Gastrocnemius medialis (tissue), 4 donors: ENCODE data around the gene DPYD. TPM values are rescaled to one million over a fixed set of nuclear protein-coding genes. Genes with fewer than 3 reads are reported as not detected.

Source experiments
- ATAC-seq, 2 donors: fragments of 150-250 bp; one replicate each; pipeline ENCODE4 v1.9.1; 2016
- DNase-seq, 2 donors: peaks; one replicate each; pipeline ENCODE4 v3.0.0-alpha.2; 2019
- H3K27ac ChIP-seq, 4 donors: fragments of 200-600 bp; sonication (generic); 1 replicate in 1 of 4; 2 replicates in 3 of 4; pipeline ENCODE4 v1.5.1; 2016 to 2018; ENCODE audit warnings: mild to moderate bottlenecking in 2 of 4, moderate library complexity in 1 of 4
- H3K27me3 ChIP-seq, 3 donors: fragments of 200-600 bp; sonication (generic) in 2 of 3; 1 replicate in 1 of 3; 2 replicates in 2 of 3; pipeline versions ENCODE4 v1.5.1 to v1.6.0; 2016 to 2019; ENCODE audit warnings: mild to moderate bottlenecking in 1 of 3, moderate library complexity in 1 of 3
- H3K36me3 ChIP-seq, 2 donors: fragments of 200-600 bp; sonication (generic) in 1 of 2; one replicate each; pipeline ENCODE4 v1.5.1; 2017 to 2018
- H3K4me1 ChIP-seq, 2 donors: fragments of 200-600 bp; sonication (generic) in 1 of 2; one replicate each; pipeline ENCODE4 v1.5.1; 2016 to 2017; ENCODE audit warnings: mild to moderate bottlenecking in 2 of 2
- H3K4me3 ChIP-seq, 4 donors: fragments of 200-600 bp; sonication (generic) in 3 of 4; 1 replicate in 1 of 4; 2 replicates in 3 of 4; pipeline ENCODE4 v1.5.1; 2016 to 2019; ENCODE audit warnings: mild to moderate bottlenecking in 2 of 4
- H3K9me3 ChIP-seq, 3 donors: fragments of 200-600 bp; sonication (generic) in 2 of 3; 1 replicate in 1 of 3; 2 replicates in 2 of 3; pipeline ENCODE4 v1.5.1; 2016 to 2019
- CTCF ChIP-seq, 5 experiments: fragments of 450-650 bp in 3 of 5; fragments of 200-600 bp in 2 of 5; sonication (generic) in 2 of 5; IDR thresholded peaks in 4 of 5; conservative IDR thresholded peaks in 1 of 5; 1 replicate in 4 of 5; 2 replicates in 1 of 5; pipeline ENCODE4 v1.5.1; 2016 to 2019; ENCODE audit warnings: antibody characterized with exemption in 5 of 5, mild to moderate bottlenecking in 3 of 5, moderate library complexity in 3 of 5
- POLR2A ChIP-seq, 2 donors: fragments of 450-650 bp; IDR thresholded peaks; one replicate each; pipeline ENCODE4 v1.6.1; 2017; ENCODE audit warnings: antibody characterized with exemption in 2 of 2, mild to moderate bottlenecking in 2 of 2, moderate library complexity in 2 of 2
- in situ Hi-C, 4 donors: fragments of 200-750 bp; cut with MboI; loops; one replicate each; pipeline versions ENCODE4 v1.15.0 to v1.8.0; 2017; ENCODE audit warnings: low sequenced_read_pairs in 4 of 4
- intact Hi-C: fragments of 100-400 bp; cut with DNase I; formaldehyde crosslinking; loops from one replicate; pipeline ENCODE4 v1.15.1; 2023; ENCODE audit warnings: low total_unique reads
- total RNA-seq, 4 donors: library from RNA; depleted of rRNA; stranded (reverse); fragments of >200 nt; gene quantifications; one replicate each; pipeline versions ENCODE4 v1.1.0 to v1.2.3, GENCODE V29; 2016

DPYD gene
- total RNA-seq, 4 donors from 2014 or later: 4.6 to 13.9 (median 9.1) TPM

DNA sequence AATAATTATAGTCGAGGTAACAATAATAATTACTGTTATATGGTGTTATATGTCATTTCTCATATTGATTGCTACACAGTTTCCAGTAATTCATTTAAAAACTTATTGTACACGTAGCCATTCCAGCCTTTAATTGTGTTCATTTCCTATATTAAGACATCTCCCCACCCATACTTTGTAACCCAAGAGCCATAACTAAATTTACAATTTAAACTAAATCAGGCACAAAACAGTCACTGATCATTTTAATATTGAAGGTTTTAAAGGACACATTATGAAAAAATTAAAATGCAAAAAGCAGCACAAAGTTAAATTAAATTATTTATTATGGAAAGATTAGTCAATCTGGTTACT, 487.0 kb downstream of the DPYD start:
- DNase-seq (no peak), ATAC-seq (no peak)
- no peaks in the 10 kb centered on the region for H3K4me1 ChIP-seq
- intact Hi-C loops (no loop called here), in situ Hi-C loops (no loop called here)
- no peak overlapping the region for H3K4me3 ChIP-seq
- no peak overlapping the region for H3K27ac ChIP-seq
- no peaks in the 10 kb centered on the region for H3K36me3 ChIP-seq
- TF ChIP-seq POLR2A (IDR thresholded peaks at IDR 0.05) (no peak), CTCF (IDR thresholded peaks at IDR 0.05 in 4 of 5, conservative IDR thresholded peaks at IDR 0.05 in 1 of 5) (no peak)
- no peaks in the 10 kb centered on the region for H3K9me3 ChIP-seq
- no peaks in the 10 kb centered on the region for H3K27me3 ChIP-seq

GRCh38 chr1:97433094-97433823, 487.6 kb downstream of the DPYD start:
- H3K27ac ChIP-seq: no peak overlapping the region
- in situ Hi-C loops (no loop called here), intact Hi-C loops (no loop called here)
- no peaks in the 10 kb centered on the region for H3K9me3 ChIP-seq
- H3K4me1 ChIP-seq: no peaks in the 10 kb centered on the region
- no peak overlapping the region for H3K4me3 ChIP-seq
- H3K27me3 ChIP-seq: no peaks in the 10 kb centered on the region
- no peak for ATAC-seq
- no peaks in the 10 kb centered on the region for H3K36me3 ChIP-seq
- no peak for DNase-seq
- TF ChIP-seq CTCF (IDR thresholded peaks at IDR 0.05 in 4 of 5, conservative IDR thresholded peaks at IDR 0.05 in 1 of 5): no peak

- Histone ChIP-seq H3K36me3 (no peaks in the 10 kb centered on the region), H3K4me1 (no peaks in the 10 kb centered on the region), H3K4me3 (no peak overlapping the region), H3K27ac (no peak overlapping the region), H3K27me3 (no peaks in the 10 kb centered on the region), H3K9me3 (no peaks in the 10 kb centered on the region)
- ATAC-seq (no peak), DNase-seq (no peak)
- intact Hi-C loops (no loop called here), in situ Hi-C loops (no loop called here)
- TF ChIP-seq POLR2A (IDR thresholded peaks at IDR 0.05) (no peak), CTCF (IDR thresholded peaks at IDR 0.05 in 4 of 5, conservative IDR thresholded peaks at IDR 0.05 in 1 of 5) (no peak)
These were observed 493.5 kb downstream of the DPYD start for GRCh38 chr1:97427371-97427770.

GRCh38 chr1:97424209-97424608, 496.6 kb downstream of the DPYD start:
- Histone ChIP-seq H3K27ac (no peak overlapping the region), H3K4me1 (no peaks in the 10 kb centered on the region), H3K4me3 (no peak overlapping the region), H3K36me3 (no peaks in the 10 kb centered on the region), H3K9me3 (no peaks in the 10 kb centered on the region), H3K27me3 (no peaks in the 10 kb centered on the region)
- ATAC-seq (no peak), DNase-seq (no peak)
- intact Hi-C loops: no loop called here
- TF ChIP-seq CTCF (IDR thresholded peaks at IDR 0.05 in 4 of 5, conservative IDR thresholded peaks at IDR 0.05 in 1 of 5): no peak
- no peak for TF ChIP-seq POLR2A (IDR thresholded peaks at IDR 0.05)
- in situ Hi-C loops: no loop called here

- Histone ChIP-seq H3K27me3 (no peaks in the 10 kb centered on the region), H3K36me3 (no peaks in the 10 kb centered on the region), H3K4me1 (no peaks in the 10 kb centered on the region), H3K27ac (no peak overlapping the region), H3K4me3 (no peak overlapping the region), H3K9me3 (no peaks in the 10 kb centered on the region)
- intact Hi-C loops: no loop called here
- TF ChIP-seq CTCF (IDR thresholded peaks at IDR 0.05 in 4 of 5, conservative IDR thresholded peaks at IDR 0.05 in 1 of 5): no peak
- DNase-seq: no peak
- in situ Hi-C loops: no loop called here
- no peak for ATAC-seq
These were observed 497.4 kb downstream of the DPYD start for GRCh38 chr1:97423403-97423802.
